ENCODE data around the gene UBR1. TPM values are rescaled to one million over a fixed set of nuclear protein-coding genes. Genes with fewer than 3 reads are reported as not detected.
"Not testable (repeated sequence)": the region's sequence is repeated elsewhere in the genome, so short reads cannot be mapped to it uniquely, and the experiment has no call there.

The UBR1 gene
- polyA plus RNA-seq, 2 of the 4 experiments (the other 2 are of a cell fraction), result 5.8 to 10.5 TPM

GRCh38 chr15:43006991-43007390, 98.8 kb downstream of the UBR1 start (continued):
- no peak for TF ChIP-seq CTCF (IDR thresholded peaks at IDR 0.05)
- no peak for TF ChIP-seq CBX2 (IDR thresholded peaks at IDR 0.05; ENCODE audit: borderline replicate concordance, low read depth)
- TF ChIP-seq CHD4 (IDR thresholded peaks at IDR 0.05; ENCODE audit: borderline replicate concordance), result no peak
- no peak for TF ChIP-seq TP53 (CRISPR knock-in tag; IDR thresholded peaks at IDR 0.05)

GRCh38 chr15:43004886-43005595, 100.8 kb downstream of the UBR1 start:
- H3K4me2 ChIP-seq, result not testable (repeated sequence)
- WGBS (ENCODE audit: missing lambda C conversion rate), result 97% methylated on average over 11 of the region's 42 CpGs

GRCh38 chr15:42999201-42999779, 106.5 kb downstream of the UBR1 start:
- ATAC-seq (no peak), DNase-seq (ENCODE audit: low read depth in 1 of 2, low spot score in 1 of 2) (no peak), FAIRE-seq (no peak)
- Histone ChIP-seq H3K27ac (no peak overlapping the region), H3K4me2 (no peak overlapping the region), H3K9me3 (no peaks in the 10 kb centered on the region), H3K4me1 (peaks cover 4% of the 10 kb centered on the region; the same call in 1 of the 3 replicates), H3K4me3 (no peak overlapping the region)
- TF ChIP-seq FOXS1 (CRISPR knock-in tag; IDR thresholded peaks at IDR 0.05), result no peak
- no peak for TF ChIP-seq CTCF (IDR thresholded peaks at IDR 0.05)
- TF ChIP-seq ZFP36 (IDR thresholded peaks at IDR 0.05; ENCODE audit: borderline replicate concordance, partially characterized antibody), result no peak
- no peak for TF ChIP-seq NR3C1 (IDR thresholded peaks at IDR 0.05)
- TF ChIP-seq HOXB13 (CRISPR knock-in tag; IDR thresholded peaks at IDR 0.05; ENCODE audit: low read depth), result no peak
- no peak for TF ChIP-seq NFE2L2 (conservative IDR thresholded peaks at IDR 0.05; ENCODE audit: low read length)
- TF ChIP-seq PHF8 (IDR thresholded peaks at IDR 0.05; ENCODE audit: borderline replicate concordance, low read depth), result no peak
- no peak for TF ChIP-seq SREBF2 (IDR thresholded peaks at IDR 0.05)
- CTCF ChIA-PET, result no interaction called here
- 93% methylated on average over 4 of the region's 4 CpGs for WGBS (ENCODE audit: missing lambda C conversion rate)
- POLR2A ChIA-PET, result no interaction called here

More at GRCh38 chr15:43004886-43005595, 100.8 kb downstream of the UBR1 start:
- FAIRE-seq; POLR2A ChIA-PET; H3K4me1 ChIP-seq; ATAC-seq; H3K4me3 ChIP-seq; H3K27ac ChIP-seq; DNase-seq (ENCODE audit: low read depth in 1 of 2, low spot score in 1 of 2); H3K9me3 ChIP-seq; CTCF ChIA-PET: not testable (repeated sequence)

GRCh38 chr15:42996871-42997270, 109.0 kb downstream of the UBR1 start:
- CTCF ChIA-PET, result no interaction called here
- no peak overlapping the region for H3K4me3 ChIP-seq
- no peaks in the 10 kb centered on the region for H3K9me3 ChIP-seq
- ATAC-seq (no peak), DNase-seq (ENCODE audit: low read depth in 1 of 2, low spot score in 1 of 2) (no peak), FAIRE-seq (no peak)
- no peak overlapping the region for H3K27ac ChIP-seq
- no peak overlapping the region for H3K4me2 ChIP-seq
- WGBS (ENCODE audit: missing lambda C conversion rate), result 85% methylated on average over 5 of the region's 7 CpGs
- POLR2A ChIA-PET, result no interaction called here
- H3K4me1 ChIP-seq, result peaks cover 4% of the 10 kb centered on the region; the same call in 1 of the 3 replicates
- TF ChIP-seq RCOR1 (IDR thresholded peaks at IDR 0.05; ENCODE audit: low read depth, low read length), result no peak
- no peak for TF ChIP-seq ZC3H11A (IDR thresholded peaks at IDR 0.05)
- no peak for TF ChIP-seq HMGXB4 (CRISPR knock-in tag; IDR thresholded peaks at IDR 0.05; ENCODE audit: borderline replicate concordance)
- no peak for TF ChIP-seq POLR2AphosphoS2 (conservative IDR thresholded peaks at IDR 0.05; ENCODE audit: low read length)
- TF ChIP-seq CEBPB (IDR thresholded peaks at IDR 0.05), result no peak
- no peak for TF ChIP-seq FOXS1 (CRISPR knock-in tag; IDR thresholded peaks at IDR 0.05)
- TF ChIP-seq KDM5A (IDR thresholded peaks at IDR 0.05), result no peak
- TF ChIP-seq RFX5 (IDR thresholded peaks at IDR 0.05), result no peak
- no peak for TF ChIP-seq NFE2L2 (conservative IDR thresholded peaks at IDR 0.05; ENCODE audit: low read length)
- no peak for TF ChIP-seq CHD2 (IDR thresholded peaks at IDR 0.05; ENCODE audit: low read length, partially characterized antibody)
- TF ChIP-seq GATA3 (IDR thresholded peaks at IDR 0.05; ENCODE audit: borderline replicate concordance), result no peak
- no peak for TF ChIP-seq ZFP36 (IDR thresholded peaks at IDR 0.05; ENCODE audit: borderline replicate concordance, partially characterized antibody)
- no peak for TF ChIP-seq PBX3 (IDR thresholded peaks at IDR 0.05)
- no peak for TF ChIP-seq POLR2A (IDR thresholded peaks at IDR 0.05; ENCODE audit: low read length)
- TF ChIP-seq SMC3 (IDR thresholded peaks at IDR 0.05), result no peak
- TF ChIP-seq RARB (CRISPR knock-in tag; IDR thresholded peaks at IDR 0.05), result no peak
- no peak for TF ChIP-seq KDM1A (IDR thresholded peaks at IDR 0.05; ENCODE audit: low read depth)
- no peak for TF ChIP-seq HOXA7 (CRISPR knock-in tag; IDR thresholded peaks at IDR 0.05)
